Measurements from ENCODE around the gene MYOZ3. TPM values are rescaled to one million over a fixed set of nuclear protein-coding genes. Genes with fewer than 3 reads are reported as not detected.

MYOZ3 gene
- total and polyA plus RNA-seq, 4 donors, result 0.03 to 0.09 (median 0.04) TPM; not detected in 1

DNA sequence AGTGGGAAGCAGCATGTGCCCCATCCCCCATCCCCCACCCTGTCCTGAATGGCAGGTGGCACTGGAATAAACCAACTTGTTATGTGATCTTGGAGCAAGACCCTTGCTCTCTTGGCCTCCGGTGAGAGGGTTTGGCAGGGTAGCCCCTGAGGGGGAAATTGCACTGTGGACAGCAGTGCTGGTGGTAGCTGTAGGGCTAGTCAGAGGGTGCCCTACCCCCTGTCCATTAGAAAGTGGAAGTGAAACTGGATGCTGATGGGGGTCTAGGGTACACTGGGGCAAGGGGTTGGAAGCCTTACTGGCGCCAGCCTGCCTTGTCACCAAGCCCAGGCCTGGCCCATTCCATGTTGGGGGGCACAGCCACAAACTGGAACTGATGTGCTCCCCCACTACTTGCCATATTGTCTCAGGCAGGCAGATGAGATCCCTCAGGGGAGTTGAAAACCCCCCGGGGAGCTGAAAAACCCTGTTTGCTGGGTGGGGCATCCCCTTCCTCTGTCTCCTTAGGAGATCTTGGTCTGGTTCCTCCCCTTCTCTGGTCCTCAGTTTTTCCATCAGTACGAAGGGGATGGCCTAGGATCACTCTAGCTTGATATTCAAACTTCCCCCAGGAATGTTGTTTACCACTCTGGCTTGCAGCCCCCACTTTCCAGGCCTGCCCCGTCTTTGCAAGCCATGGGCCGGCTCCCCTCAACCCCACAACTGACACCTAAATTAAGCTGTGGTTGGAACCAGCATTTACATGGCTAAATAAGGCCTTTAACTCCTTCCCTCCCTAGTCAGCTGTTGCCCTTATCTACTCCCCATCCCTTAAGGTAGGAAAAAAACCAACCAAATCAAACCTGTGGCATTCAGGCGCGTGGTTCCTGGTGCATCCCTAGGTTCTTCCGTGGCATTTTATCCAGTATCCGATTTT is 35.0 kb upstream of the MYOZ3 start:
- H3K27ac ChIP-seq (ENCODE audit: low read depth in 1 of 2, low read length in 2 of 2), result peak overlapping the region; percentile 67 to 90
- no peak for DNase-seq (ENCODE audit: low spot score)
- no peaks in the 10 kb centered on the region for H3K9me3 ChIP-seq (ENCODE audit: control insufficient read depth in 4 of 4, low read length in 3 of 4)
- TF ChIP-seq TAF1 (conservative IDR thresholded peaks at IDR 0.05) (no peak), SP1 (IDR thresholded peaks at IDR 0.05) (no peak), GABPA (IDR thresholded peaks at IDR 0.05 in 1 of 2, conservative IDR thresholded peaks at IDR 0.05 in 1 of 2) (no peak), JUND (IDR thresholded peaks at IDR 0.05) (no peak), REST (IDR thresholded peaks at IDR 0.05) (no peak), MAX (IDR thresholded peaks at IDR 0.05) (no peak), RAD21 (IDR thresholded peaks at IDR 0.05) (no peak), RXRA (IDR thresholded peaks at IDR 0.05) (no peak), HNF4A (conservative IDR thresholded peaks at IDR 0.05) (no peak), EGR1 (IDR thresholded peaks at IDR 0.05; ENCODE audit: low read depth in 2 of 2) (no peak), YY1 (IDR thresholded peaks at IDR 0.05) (no peak)
- TF ChIP-seq, protein P1, sequence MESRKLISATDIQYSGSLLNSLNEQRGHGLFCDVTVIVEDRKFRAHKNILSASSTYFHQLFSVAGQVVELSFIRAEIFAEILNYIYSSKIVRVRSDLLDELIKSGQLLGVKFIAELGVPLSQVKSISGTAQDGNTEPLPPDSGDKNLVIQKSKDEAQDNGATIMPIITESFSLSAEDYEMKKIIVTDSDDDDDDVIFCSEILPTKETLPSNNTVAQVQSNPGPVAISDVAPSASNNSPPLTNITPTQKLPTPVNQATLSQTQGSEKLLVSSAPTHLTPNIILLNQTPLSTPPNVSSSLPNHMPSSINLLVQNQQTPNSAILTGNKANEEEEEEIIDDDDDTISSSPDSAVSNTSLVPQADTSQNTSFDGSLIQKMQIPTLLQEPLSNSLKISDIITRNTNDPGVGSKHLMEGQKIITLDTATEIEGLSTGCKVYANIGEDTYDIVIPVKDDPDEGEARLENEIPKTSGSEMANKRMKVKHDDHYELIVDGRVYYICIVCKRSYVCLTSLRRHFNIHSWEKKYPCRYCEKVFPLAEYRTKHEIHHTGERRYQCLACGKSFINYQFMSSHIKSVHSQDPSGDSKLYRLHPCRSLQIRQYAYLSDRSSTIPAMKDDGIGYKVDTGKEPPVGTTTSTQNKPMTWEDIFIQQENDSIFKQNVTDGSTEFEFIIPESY (IDR thresholded peaks at IDR 0.05), result no peak
- TF ChIP-seq, protein P2, sequence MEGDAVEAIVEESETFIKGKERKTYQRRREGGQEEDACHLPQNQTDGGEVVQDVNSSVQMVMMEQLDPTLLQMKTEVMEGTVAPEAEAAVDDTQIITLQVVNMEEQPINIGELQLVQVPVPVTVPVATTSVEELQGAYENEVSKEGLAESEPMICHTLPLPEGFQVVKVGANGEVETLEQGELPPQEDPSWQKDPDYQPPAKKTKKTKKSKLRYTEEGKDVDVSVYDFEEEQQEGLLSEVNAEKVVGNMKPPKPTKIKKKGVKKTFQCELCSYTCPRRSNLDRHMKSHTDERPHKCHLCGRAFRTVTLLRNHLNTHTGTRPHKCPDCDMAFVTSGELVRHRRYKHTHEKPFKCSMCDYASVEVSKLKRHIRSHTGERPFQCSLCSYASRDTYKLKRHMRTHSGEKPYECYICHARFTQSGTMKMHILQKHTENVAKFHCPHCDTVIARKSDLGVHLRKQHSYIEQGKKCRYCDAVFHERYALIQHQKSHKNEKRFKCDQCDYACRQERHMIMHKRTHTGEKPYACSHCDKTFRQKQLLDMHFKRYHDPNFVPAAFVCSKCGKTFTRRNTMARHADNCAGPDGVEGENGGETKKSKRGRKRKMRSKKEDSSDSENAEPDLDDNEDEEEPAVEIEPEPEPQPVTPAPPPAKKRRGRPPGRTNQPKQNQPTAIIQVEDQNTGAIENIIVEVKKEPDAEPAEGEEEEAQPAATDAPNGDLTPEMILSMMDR (IDR thresholded peaks at IDR 0.05; ENCODE audit: low read depth, low read length, missing input control), result no peak
- peak overlapping the region; percentile 68 to 74 (median 68) for H3K4me3 ChIP-seq (ENCODE audit: low read depth in 1 of 3, low read length in 3 of 3)
- H3K36me3 ChIP-seq (ENCODE audit: control insufficient read depth in 4 of 4, insufficient read depth in 3 of 4, low read depth in 1 of 4, low read length in 3 of 4), result no peaks in the 10 kb centered on the region
- no peaks in the 10 kb centered on the region for H3K27me3 ChIP-seq (ENCODE audit: control insufficient read depth in 4 of 4, insufficient read depth in 4 of 4, low read length in 3 of 4)
- 68% methylated on average over 10 of the region's 10 CpGs for WGBS
- peaks cover 13 to 61% (median 54%) of the 10 kb centered on the region in 4 donors for H3K4me1 ChIP-seq (ENCODE audit: control insufficient read depth in 4 of 4, insufficient read depth in 4 of 4, low read length in 3 of 4)
- peak overlapping the region in 1 of 2 donors; percentile 40 for H3K9ac ChIP-seq (ENCODE audit: low read depth in 1 of 2, low read length in 2 of 2)

GRCh38 chr5:150626853-150627276 is 34.2 kb upstream of the MYOZ3 start:
- Histone ChIP-seq H3K9ac (ENCODE audit: low read depth in 1 of 2, low read length in 2 of 2) (no peak overlapping the region), H3K4me1 (ENCODE audit: control insufficient read depth in 4 of 4, insufficient read depth in 4 of 4, low read length in 3 of 4) (peaks cover 13 to 67% (median 58%) of the 10 kb centered on the region in 4 donors), H3K9me3 (ENCODE audit: control insufficient read depth in 4 of 4, low read length in 3 of 4) (no peaks in the 10 kb centered on the region), H3K36me3 (ENCODE audit: control insufficient read depth in 4 of 4, insufficient read depth in 3 of 4, low read depth in 1 of 4, low read length in 3 of 4) (no peaks in the 10 kb centered on the region), H3K27me3 (ENCODE audit: control insufficient read depth in 4 of 4, insufficient read depth in 4 of 4, low read length in 3 of 4) (no peaks in the 10 kb centered on the region), H3K27ac (ENCODE audit: low read depth in 1 of 2, low read length in 2 of 2) (peak overlapping the region; percentile 67 to 90), H3K4me3 (ENCODE audit: low read depth in 1 of 3, low read length in 3 of 3) (no peak overlapping the region)
- WGBS, result 62% methylated on average over 5 of the region's 5 CpGs
- no peak for DNase-seq (ENCODE audit: low spot score)
- TF ChIP-seq GABPA (IDR thresholded peaks at IDR 0.05 in 1 of 2, conservative IDR thresholded peaks at IDR 0.05 in 1 of 2), result no peak
- TF ChIP-seq FOXA1 (IDR thresholded peaks at IDR 0.05), result no peak
- no peak for TF ChIP-seq REST (IDR thresholded peaks at IDR 0.05)
- TF ChIP-seq, protein P2 (IDR thresholded peaks at IDR 0.05; ENCODE audit: low read depth, low read length, missing input control), result no peak
- no peak for TF ChIP-seq EGR1 (IDR thresholded peaks at IDR 0.05; ENCODE audit: low read depth in 2 of 2)
- no peak for TF ChIP-seq SP1 (IDR thresholded peaks at IDR 0.05)
- TF ChIP-seq NR2F2 (IDR thresholded peaks at IDR 0.05), result no peak
- TF ChIP-seq MAX (IDR thresholded peaks at IDR 0.05), result no peak
- TF ChIP-seq RAD21 (IDR thresholded peaks at IDR 0.05), result no peak

Data from liver (tissue), 9 donors.